ENCODE measurements around the gene AHNAK.

The AHNAK gene

DNA sequence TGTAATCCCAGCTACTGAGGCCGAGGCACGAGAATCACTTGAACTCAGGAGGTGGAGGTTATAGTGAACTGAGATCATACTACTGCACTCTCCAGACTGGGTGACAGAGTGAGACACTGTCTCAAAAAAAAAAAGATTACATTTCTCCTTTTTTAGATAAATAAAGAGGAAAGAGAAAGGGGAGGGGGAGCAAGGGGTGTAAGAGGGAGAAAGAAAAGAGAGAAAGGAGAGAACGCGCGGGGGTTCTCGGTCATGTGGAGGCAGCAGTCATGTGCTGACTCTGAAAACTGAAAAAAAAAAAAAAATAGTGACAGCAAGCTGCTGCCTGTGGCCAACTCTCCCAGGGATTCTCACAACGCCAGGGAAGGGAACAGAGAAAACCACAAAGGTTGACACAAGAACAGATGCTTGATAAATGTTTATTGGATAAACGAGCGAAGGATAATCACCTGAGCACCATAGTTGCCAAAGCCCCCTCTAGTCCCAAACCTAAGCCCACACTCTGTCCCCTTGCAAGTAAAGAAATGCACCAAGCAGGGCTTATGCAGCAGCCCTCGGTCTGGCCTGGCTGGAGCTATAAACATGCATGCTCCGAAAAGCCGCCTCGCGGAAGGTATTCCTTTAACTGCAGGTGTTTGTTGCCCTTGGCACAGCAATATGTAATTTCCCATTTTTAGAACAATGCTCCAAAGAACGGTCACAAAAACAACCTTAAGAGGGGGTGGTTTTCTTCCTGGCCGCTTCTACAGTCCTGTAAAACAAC lies 113.3 kb downstream of the AHNAK start:
- ATAC-seq, result no peak

DNA sequence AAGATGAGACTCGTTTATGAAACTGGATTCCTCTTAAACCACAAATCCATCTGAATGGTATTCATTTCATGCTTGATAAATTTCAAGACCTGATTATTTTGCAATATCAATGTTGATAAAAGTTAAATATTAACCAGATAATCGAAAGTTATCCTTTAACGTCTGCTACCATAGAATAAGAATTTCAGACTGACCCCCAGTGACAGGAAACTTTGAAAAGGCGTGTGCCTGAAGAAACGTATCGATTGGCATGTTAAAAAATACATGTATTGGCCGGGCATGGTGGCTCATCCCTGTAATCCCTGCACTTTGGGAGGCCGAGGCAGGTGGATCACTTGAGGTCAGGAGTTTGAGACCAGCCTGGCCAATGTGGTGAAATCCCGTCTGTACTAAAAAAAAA lies 113.9 kb downstream of the AHNAK start:
- ATAC-seq, result no peak

DNA sequence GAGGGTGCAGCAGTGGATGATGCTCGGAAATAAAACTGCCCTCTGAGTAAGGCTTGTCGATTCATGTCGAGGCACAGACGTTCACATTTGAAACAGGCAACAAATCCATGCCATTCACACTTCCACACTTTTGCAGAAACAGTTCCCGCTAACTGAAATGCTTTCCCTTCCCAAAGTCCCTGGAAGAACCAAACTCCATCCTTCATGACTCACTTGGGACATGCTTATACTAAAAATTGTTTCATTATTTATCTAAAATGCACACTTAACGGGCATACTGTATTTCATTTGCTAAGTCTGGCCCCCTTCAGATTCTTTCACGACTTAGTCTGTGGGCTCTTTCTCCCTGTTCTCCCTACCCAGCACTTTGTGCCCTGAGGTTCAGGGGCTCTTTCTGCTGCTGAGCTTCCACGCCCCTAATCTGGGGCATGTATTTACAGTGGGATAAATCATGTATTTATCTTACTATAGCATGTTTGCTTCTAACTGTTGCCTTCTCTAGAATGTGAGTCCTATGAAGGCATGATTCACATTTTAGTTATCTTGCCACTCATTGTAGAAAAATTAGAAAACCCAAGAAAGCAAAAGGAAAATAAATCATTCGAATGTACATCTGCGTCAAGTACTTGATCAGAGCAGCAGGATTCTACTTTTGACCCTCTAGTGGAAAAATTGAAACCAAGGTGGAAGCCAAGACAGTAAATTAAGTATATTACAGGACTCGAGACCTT lies 115.3 kb downstream of the AHNAK start:
- no peak for ATAC-seq

DNA sequence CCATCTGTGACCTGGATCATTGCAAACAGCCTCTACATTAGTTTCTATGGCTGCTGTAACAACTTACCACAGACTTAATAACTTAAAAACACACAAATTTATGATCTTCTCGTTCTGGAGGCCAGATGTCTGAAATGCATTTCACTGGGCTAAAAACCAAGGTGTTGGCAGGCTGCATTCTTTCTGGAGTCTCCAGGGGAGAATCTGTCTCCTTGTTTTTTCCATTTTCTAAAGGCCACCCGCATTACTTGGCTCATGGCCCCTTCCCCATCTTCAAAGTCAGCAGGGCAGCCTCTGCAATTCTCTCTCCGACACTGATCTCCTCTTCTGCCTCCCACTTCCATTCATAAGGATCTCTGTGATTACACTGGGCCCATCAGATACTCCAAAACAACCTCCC lies 116.2 kb downstream of the AHNAK start:
- no peak for ATAC-seq

DNA sequence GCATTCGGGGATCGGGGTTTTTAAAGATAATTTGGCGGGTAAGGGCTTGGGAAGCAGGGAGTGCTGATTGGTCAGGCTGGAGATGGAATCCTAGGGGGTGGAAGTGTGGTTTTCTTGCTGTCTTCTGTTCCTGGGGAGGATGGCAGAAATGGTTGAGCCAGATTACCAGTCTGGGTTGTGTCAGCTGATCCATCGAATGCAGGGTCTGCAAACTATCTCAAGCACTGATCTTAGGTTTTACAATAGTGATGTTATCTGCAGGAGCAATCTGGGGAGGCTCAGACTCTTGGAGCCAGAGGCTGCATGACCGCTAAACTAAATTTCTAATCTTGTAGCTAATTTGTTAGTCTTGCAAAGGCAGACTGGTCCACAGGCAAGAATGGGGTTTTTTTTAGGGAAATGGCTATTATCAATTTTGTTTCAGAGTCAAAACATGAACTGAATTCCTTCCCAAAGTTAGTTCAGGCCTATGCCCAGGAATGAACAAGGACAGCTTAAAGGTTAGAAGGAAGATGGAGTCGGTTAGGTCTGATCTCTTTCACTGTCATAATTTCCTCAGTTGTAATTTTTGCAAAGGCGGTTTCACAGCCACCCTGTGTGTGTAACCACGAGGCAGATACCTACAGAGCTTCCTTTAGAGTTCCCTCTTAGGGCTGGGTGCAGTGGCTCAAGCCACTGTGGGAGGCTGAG lies 117.6 kb downstream of the AHNAK start:
- ATAC-seq, result no peak

DNA sequence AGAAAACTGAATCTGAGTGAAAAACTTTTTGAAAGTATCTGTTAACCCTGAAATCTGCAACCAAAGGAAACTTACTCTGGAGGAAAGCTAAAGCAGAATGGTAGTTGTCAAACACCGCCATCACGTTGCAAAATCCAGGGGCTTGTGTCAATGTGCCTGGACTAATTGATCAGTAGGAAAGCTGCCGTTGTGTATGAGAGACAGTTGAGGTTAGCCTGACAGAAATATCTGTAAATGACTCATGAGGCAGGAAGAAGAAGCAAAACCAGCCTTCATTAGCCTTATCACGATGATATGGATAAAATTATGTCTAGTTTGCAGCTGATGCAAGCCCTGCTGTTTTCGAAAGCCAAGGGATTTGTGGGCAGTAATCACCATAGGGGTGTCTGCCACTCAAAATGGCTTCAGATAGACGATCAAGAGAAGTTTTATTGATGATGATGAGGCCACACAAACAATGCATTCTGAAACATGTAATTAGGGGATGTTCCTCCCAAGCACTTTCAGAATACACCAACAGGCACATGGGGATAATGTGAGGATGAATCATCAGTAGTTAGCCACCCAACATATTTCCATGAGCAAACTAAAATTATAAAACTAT lies 118.9 kb downstream of the AHNAK start:
- peak; percentile 66 for ATAC-seq

DNA sequence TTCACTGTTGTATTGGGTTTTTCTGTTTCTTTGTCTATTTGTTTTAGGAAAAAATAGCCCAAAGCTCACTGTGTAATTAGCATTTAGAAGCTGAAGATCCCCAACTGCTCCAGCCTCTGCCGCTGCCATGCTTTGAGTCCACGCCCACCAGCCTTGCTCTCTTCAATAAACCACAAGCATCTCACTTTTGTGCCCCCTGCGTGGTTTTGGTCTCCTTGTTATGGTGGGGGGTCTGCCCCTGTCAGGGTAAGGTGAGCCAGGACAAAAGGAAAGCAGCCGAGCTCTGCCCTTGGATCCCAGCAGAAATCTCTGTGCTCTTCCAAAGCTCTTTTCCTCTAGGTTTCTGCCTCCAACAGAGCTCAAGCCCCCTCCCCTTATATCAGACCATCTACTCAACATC lies 123.6 kb downstream of the AHNAK start:
- ATAC-seq, result no peak

DNA sequence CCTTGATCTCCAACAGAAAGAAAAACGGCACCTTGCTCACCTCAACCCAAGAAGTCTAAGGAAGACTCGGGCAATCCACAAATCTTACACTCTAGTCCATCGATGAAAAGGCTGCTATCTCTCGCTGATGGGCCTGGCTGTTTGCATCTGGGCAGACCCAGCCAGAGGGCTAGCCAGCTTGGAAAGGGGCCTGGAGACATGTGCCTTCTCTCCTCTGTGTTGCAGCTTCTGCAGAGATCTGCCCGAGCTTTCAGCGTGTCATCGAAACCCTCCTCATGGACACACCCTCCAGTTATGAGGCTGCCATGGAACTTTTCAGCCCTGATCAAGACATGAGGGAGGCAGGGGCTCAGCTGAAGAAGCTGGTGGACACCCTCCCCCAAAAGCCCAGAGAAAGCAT lies 124.6 kb downstream of the AHNAK start:
- ATAC-seq, result no peak

DNA sequence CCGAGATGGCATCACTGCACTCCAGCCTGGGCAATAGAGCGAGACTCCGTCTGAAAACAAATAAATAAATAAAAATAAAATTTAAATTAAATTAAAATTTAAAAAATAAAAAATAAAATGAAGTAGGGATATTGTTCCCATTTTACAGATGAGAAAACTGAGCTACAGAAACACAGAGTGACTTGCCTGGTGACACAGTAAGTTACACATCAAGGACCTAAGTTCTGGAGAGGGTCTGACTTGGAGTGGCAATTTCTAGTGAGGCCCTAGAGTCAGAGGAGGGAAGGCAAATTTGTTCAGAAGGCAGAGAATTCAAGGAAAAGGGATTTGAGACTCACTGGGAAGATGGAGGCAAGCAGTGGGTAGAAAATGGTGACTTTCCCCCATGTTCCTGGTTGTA lies 125.7 kb downstream of the AHNAK start:
- no peak for ATAC-seq

DNA sequence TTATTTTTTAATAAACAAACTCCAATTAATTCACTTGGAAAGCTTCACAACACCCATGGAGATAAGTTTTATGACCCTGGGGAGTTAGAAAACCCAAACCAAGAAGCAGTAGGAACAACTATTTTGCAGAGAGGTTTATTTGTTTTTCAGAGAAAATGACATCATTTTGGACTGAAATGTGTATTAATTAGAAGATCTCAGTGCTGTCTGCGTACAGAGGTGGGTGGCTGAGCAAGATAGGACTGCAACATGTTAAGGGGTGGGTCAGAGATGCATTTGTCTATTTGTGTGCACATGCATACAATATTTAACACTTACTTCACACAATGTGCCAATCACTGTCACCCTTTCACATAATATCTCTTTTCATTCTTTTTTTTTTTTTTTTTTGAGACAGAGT lies 126.7 kb downstream of the AHNAK start:
- ATAC-seq, result no peak

DNA sequence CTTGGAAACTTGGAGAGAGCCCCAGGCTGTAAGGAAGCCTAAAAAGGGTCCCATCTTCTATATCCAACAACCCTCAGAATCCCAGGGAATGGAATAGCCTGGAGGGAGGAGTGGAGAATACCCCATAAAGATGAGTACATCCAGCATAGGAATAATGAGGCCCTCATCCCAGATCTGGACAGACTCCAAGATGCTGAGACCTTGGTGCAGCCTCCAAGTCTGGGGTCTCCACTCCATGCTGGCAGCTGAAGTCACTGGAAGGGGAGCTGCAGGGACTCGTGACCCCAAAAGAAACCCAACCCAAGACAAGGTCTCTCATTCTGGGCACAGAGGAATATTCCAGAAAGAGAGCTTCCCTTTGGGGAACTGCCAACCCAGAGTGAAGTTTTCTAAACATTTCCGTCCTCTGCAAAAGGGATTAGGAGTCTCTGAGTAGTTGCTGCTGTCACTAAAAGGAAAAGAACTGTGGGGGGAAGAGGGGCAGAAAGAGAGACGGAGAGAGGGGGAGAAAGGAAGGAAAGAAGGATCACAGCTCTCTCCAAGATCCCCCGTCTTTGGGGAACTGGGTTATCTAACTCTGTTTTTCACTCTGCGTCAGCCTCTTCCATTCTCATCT lies 127.2 kb downstream of the AHNAK start:
- ATAC-seq, result no peak

DNA sequence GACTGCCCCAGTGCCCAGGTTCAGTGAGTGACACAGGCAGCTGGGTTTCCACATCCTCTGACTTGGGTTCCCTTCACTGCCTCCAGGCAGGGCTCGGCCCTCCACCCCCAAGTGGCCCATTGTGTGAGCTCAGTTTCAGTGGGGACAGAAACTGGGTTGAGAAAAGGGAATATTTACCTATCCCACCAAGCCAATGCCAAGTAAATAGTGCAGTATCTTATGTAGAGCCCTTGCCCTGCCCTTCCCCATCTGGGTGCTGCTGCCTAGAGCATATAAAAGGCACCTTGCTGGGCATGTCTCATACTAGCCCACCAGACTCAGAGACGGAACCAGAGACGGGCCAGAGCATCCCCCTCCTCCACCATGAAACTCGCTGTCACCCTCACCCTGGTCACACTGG lies 127.9 kb downstream of the AHNAK start, which contains the start of gene SCGB1A1:
Gene SCGB1A1 (plus strand): TSS at position 301 of the 400 bp plus-strand sequence. CDS start 63 bp downstream, at position 364.
- ATAC-seq, result no peak

DNA sequence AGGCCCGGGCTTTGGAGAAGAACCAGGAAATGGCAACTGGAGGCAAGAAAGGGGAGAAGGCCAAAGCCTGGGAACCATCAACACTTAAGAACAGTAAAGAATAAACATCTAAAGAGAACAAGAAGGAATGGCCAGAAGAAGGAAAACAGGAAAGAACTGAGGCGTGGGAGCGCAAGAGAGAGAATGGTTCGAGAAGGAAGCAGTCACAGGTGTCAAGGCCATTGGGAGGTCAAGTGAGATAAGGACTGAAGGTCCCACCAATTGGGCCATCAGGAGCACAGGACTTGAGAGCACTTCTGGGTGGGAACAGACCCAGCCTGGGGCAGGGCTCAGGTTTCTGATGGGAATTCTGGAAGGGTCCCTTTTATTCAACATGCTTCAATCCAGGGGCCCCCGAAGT lies 128.5 kb downstream of the AHNAK start:
- no peak for ATAC-seq

DNA sequence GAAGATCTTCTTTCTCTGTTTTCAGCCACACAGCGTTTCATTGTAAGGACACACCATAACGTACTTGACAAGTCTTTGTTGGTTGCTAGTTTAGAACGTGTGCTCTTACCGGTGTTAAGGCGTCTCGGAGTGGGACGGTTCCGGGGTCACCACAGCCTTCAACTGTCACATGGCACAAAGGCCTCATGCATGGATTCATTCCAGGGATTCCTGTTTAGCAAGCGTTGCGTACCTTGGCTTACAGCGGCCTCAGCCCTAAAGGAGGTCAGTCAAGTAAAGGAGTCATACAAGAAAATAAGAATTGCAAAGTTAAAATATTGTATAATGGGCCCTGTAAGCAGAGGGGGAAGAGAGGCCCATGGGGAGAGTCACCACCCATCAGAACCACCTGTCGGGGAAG lies 130.0 kb downstream of the AHNAK start:
- no peak for ATAC-seq

DNA sequence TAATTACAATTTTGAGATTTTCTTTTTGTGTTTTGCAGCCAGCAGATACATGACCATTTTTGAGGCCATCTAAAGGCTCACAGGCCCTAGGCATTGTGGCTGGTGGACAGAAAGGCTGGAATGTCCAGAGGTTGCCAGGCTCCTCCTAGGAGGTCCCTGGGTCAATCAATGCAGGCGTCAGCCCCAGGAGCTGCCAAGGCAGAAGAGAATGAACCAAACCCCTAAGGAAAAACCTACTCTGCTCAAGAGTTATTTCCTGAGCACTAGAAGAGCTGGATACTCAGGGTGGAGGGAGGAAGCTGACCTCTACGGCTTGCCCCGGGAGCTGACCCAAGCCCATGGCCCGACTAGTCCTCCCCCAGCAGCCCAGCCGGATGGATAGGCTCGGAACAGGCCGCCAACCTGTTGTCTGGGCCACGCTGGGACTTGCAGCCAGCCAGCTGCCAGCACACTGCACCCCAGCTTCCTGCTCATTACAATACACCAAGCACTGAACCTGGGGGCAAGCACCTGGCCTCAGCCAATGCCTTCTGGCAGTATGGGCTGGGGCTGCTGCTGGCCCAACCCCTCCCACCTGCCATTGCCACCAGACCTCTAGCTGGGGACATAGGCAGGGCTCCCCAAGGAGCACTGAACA lies 133.4 kb downstream of the AHNAK start:
- ATAC-seq, result no peak

DNA sequence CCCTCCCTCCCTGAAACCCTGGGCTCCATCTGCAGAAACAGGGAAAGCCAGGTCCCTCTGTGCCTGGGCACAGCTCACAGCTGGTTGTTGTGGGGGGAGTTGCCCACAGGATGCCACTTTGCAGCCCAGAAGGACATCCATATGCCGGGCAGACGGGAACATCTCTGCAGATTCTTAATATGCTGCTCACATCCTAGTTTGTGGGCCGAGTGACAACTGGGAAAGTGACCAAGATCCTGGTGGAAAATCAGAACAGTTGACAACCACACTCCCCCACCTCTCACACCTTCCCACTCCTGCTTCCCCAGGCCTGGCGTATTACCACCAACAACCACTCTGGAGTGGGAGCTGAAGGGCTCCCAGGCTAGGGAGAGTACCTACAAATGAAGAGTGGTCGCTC lies 135.1 kb downstream of the AHNAK start:
- no peak for ATAC-seq

DNA sequence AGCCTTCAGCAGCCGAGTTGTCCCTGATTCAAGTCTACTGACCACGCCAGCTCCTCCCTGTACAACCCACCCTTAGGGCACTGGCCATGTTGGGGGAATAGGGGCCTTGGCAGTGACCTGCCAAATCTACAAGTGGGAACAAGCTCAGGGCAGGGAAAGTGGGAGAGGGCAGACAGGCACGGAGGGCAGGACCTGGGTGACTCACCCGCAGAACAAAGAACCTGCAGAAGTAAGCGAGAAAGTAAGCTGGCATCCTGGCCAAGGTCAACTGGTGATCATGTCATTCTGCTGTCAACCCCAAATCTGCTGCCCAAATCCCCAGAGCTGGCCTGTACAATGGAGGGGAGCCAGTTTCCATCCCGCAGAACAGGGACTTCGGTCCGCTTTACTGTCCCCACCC lies 135.6 kb downstream of the AHNAK start:
- no peak for ATAC-seq

DNA sequence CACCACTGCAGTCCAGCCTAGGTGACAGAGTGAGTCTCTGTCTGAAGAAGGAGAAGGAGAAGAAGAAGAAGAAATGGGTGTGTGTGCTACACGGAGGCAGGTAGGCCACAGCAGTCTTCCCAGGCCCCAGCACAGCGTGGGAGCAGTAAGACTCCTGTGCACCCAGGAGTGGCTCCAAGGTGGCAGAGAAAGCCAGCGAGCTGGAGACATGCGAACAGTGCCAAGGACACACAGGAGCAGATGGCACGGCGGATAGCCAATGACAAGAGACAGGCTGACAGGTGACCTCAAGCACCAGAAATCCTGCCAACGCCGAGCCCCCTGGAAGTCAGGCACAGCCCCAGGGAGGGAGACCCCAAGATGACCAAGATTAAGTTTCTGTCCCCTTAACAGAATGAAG lies 136.8 kb downstream of the AHNAK start:
- no peak for ATAC-seq

DNA sequence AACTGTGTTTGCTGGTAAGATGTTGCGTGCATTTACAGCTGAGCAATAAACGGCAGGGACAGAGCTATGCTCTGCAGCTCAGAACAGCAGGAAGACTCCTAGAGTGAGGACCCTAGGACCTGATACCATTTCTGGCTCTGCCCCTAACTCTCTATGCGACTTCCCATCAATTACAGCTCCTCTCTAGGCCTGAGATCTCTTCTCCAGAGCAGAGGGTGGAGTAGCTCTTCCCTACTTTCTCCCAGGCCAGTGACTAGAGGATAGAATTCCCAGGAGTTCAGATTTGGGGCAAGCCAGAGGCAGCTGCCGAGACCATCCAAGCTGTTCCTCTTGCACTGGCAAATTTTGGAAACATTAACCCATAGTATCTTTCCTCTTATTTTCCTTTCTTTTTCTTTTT lies 140.6 kb downstream of the AHNAK start:
- no peak for ATAC-seq

DNA sequence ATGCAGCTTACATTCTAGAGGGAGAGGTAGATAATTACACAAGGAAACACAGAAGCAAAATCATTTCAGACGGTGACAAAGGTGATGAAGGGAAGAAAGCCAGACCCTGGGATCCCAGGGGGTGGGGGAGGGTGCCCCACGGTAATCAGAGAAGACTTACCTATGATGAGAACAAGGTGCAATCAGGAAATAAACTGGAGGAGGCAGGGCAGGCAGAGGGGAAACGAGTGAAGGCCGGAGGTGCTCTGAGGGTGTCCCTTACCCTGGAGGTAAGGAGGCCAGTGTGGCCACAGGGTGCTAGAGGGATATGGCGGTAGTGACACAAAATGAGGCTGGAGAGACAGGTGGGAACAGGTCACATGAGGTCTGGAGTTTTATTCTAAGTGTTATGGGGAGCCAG lies 141.7 kb downstream of the AHNAK start:
- no peak for ATAC-seq

DNA sequence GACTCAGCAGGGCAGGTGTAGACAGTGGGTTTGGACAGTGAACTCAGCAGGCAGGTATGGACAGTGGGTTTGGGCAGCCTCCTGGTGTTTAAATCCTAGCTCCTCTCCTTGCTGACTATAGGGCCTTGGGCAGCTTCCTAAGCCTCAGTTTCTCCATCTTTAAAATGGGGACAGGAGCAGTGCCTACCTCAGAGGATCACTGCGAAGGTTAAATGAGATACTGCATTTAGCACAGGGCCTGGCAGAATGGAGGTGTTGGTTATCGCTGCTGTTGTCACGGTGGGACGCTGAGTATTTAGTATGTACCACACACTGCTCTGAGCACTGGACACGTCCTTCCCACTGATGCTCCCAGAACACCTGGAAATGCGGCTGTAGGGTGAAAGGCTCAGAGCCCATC lies 142.2 kb downstream of the AHNAK start:
- ATAC-seq, result no peak

DNA sequence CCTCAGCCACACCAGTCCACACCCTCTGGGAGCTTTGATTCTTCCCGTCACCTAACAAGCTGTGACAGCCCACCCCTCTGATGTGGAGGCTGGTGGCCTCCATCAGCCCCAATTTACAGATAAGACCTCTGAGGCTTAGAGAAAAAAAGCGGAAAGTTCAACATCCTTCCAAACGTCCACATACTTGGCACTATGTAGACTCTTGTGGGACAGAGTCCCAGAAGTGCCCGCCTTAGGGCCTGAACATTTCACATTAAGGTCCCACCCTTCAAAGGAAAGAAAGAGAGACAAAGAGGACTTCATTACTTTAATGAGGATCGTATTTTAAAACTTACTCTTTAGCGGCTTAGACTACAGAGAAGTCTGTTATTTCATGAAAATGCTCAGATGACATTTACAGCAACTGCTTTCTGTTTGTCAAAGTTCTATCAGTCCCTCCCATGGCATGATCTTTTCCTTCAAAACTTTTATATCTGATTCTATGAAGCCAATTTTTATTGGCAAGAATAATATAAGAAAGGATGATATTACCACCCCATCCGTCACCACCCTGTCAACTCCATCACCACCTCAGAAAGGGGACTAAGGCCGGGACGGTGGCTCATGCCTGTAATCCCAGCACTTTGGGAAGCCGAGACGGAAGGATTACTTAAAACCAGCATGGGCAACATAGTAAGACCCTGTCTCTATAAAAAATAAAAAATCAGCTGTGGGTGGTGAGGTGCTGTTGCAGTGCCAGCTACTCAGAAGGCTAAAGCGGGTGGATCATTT lies 143.5 kb downstream of the AHNAK start:
- ATAC-seq, result no peak
